ENCODE measurements around the gene SCRN2.

The SCRN2 gene

DNA sequence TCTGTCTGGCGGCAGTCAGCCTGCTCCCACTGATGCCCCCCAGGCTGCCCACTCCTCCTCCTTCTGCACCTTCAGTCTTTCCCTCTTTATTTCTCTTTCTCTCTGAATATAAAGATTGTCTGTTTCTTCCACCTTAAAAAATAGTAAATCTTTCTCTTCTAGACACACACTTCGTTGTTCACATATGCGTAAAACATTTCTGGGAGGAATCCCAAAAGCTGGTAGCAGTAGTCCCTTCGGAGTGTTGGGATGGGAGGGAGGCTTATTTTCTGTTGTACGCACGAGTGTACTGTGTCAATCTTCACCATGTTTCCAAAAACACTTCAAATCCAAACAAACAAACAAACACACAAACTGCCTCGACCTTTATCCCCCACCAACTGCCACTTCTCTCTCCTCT lies 29.4 kb downstream of the SCRN2 start:
- no peak overlapping the region for H3K4me3 ChIP-seq (ENCODE audit: control insufficient read depth, low read depth, low read length)
- no peak for DNase-seq (ENCODE audit: low read depth)
- TF ChIP-seq, protein P1, sequence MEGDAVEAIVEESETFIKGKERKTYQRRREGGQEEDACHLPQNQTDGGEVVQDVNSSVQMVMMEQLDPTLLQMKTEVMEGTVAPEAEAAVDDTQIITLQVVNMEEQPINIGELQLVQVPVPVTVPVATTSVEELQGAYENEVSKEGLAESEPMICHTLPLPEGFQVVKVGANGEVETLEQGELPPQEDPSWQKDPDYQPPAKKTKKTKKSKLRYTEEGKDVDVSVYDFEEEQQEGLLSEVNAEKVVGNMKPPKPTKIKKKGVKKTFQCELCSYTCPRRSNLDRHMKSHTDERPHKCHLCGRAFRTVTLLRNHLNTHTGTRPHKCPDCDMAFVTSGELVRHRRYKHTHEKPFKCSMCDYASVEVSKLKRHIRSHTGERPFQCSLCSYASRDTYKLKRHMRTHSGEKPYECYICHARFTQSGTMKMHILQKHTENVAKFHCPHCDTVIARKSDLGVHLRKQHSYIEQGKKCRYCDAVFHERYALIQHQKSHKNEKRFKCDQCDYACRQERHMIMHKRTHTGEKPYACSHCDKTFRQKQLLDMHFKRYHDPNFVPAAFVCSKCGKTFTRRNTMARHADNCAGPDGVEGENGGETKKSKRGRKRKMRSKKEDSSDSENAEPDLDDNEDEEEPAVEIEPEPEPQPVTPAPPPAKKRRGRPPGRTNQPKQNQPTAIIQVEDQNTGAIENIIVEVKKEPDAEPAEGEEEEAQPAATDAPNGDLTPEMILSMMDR (IDR thresholded peaks at IDR 0.05; ENCODE audit: control insufficient read depth, insufficient read depth, low read depth, low read length, missing control alignments), result no peak

DNA sequence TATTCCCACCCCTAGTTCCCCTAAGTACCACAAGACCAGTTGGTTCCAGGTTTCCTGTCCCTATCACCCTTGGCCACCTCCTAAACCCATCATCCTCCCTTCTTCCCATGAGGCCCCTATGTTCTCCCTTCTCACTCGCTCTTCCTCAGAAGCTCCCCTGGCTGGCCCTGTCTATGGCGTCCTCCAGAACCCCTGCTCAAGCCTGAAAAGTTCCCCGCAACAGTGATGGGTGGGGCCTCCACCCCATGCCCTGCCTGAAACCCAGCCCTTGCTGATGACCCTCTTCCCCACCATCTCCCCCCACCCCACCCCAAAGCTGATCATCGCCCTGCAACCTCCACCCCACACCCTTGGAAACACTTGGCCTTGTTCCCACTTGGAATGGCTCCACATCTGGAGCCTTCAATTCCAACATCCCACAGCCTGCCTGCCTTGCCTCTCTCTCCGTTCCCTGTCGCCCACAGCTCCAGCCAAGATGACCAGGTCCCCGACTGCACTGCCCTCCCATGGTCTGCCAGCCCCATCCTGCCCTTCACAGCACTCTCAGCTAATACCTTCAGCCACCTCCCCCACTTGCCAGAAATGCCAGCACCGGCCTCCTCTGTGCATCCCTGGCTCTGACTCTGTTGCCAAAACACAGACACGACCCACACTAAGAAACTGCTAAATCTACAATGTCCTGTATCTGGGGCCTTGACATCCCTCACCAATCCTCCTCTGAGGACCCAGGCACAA lies 30.0 kb downstream of the SCRN2 start:
- no peak for DNase-seq (ENCODE audit: low read depth)
- H3K4me3 ChIP-seq (ENCODE audit: control insufficient read depth, low read depth, low read length), result no peak overlapping the region
- TF ChIP-seq, protein P1 (IDR thresholded peaks at IDR 0.05; ENCODE audit: control insufficient read depth, insufficient read depth, low read depth, low read length, missing control alignments), result no peak

DNA sequence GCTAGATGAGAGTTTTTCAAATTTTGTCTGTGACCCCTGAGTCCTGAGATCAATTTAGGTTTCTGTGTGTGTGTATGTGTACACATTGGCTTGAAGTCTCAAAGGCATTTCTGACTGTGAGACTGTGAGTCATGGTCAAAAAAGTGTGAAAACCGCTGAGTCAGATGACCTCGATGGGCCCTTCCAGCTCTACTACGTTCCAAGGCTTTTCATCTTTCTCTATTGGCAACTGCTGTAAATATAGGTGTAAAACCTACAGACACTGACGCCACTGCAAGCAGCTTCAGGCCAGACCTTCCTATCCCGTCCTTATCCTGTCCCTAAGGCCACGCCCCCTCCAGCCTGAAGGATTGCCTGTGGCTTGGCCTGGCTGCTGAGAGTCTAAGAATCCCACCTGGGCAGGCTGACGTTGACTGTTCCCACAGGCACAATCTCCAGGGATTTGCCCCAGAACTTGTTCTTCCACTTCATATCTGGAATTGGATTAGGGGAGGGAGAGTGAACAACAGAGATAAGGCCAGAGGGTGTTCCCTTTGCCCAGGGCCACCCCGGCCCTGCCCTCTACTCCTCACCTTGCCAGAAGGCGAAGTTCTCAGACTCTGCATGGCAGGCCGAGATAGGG lies 30.8 kb downstream of the SCRN2 start:
- TF ChIP-seq, protein P1 (IDR thresholded peaks at IDR 0.05; ENCODE audit: control insufficient read depth, insufficient read depth, low read depth, low read length, missing control alignments), result no peak
- peak; percentile 40 for DNase-seq (ENCODE audit: low read depth)
- no peak overlapping the region for H3K4me3 ChIP-seq (ENCODE audit: control insufficient read depth, low read depth, low read length)

DNA sequence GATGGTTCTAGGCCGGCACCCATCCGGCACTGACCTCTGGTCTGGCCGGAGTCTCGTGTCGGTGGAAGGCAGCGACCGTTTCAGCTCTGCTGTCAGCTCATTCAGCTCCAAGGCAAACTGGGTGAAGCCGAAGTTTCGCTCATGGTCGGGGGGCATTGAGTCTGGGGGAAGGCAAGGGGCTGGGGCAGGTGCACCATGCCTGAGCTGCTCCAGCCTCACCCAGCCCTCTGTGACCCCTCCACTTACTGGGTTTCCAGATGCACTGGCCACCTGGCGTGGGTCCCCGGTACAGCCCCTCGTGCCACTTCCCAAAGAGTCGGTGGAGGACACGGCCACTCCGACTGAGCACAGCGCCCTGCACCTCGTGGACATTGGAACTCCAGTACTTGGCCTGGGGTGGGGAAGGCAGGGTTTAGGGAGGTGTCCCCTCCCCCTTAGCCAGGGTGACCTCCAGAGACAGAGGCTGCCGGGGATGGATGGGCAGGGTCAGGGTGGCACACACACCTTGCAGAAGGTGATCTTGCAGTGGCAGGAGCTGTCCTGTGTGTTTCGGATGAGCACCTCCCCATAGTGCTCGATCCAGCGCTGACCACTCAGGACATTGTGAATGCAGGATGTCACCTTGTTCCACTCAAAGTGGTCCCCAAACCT lies 32.1 kb downstream of the SCRN2 start:
- no peak for DNase-seq (ENCODE audit: low read depth)
- TF ChIP-seq, protein P1 (IDR thresholded peaks at IDR 0.05; ENCODE audit: control insufficient read depth, insufficient read depth, low read depth, low read length, missing control alignments), result no peak
- no peak overlapping the region for H3K4me3 ChIP-seq (ENCODE audit: control insufficient read depth, low read depth, low read length)

DNA sequence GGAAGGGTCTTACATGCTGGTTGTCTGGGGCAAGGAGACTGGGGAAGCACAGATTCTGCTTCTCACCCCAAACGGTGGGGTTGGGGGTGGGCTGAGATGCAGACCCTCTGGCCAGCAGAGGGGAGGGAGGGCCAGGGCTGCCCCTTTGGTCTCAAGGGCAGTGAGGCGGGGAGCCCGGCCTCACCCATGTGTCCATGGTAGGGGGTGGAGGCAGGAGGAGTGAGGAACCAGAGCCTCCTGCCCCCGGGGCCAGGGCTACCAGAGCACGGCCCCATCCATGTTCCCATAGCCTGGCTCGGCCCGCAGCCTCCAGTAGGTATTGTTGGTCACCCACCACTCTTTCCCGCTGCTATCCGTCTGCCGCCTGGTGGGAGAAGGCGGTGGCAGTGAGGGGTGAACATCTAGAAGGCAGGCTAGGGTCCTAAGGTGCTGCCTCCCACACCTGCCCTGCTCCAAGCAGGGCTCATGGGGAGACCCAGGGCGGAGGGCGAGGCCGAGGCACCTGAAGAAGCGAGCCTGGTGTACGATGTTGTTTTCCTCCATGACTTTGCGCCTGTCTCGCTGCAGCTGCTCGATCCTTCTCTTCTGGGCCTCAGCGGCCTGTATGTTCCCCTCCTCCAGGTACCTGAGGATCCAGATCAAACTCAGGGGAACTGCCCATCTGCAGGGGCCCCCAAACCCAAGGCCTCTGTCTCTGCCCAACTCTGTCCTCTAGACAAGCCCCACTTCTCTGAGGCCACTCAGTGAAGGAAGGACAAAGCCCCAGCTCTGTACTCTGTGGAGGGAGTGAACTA lies 32.8 kb downstream of the SCRN2 start:
- TF ChIP-seq, protein P1 (IDR thresholded peaks at IDR 0.05; ENCODE audit: control insufficient read depth, insufficient read depth, low read depth, low read length, missing control alignments), result no peak

DNA sequence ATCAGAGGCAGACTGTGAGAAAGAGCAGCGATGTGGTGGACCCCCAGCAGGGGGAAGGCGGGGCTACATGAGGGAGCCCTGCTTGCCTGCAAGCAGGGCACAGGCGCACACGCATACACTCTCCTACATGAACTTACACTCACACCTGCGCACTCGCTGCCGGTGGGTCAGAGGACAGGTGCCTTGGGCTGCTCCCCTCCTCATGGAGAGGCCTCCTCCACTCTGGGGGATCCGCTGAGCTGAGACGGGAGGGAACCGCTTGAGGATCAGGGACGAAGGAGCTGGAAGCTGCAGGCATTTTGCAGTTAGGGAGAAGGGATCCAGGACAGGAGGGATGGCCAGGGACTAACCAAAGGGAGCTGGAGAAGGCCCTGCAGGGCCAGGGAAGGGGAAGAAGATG lies 33.7 kb downstream of the SCRN2 start:
- no peak for DNase-seq (ENCODE audit: low read depth)
- TF ChIP-seq, protein P1 (IDR thresholded peaks at IDR 0.05; ENCODE audit: control insufficient read depth, insufficient read depth, low read depth, low read length, missing control alignments), result no peak
- H3K4me3 ChIP-seq (ENCODE audit: control insufficient read depth, low read depth, low read length), result no peak overlapping the region

More for the DNA sequence above, 32.8 kb downstream of the SCRN2 start:
- H3K4me3 ChIP-seq (ENCODE audit: control insufficient read depth, low read depth, low read length), result no peak overlapping the region
- DNase-seq (ENCODE audit: low read depth), result no peak
